OCI-LY1 (cell line): ENCODE data around the gene SULT6B1.

Source experiments
- EZH2 ChIP-seq: fragments of 200-600 bp; sonication (generic), shearing (Covaris generic); IDR thresholded peaks from 2 replicates; pipeline ENCODE4 v1.8.0; 2017; ENCODE audit warnings: borderline replicate concordance, mixed run types, mild to moderate bottlenecking, antibody characterized with exemption, low read length, moderate library complexity, mixed read lengths
- TF ChIP-seq, protein P1 (sequence below): fragments of 200-600 bp; sonication (generic), shearing (Covaris generic); IDR thresholded peaks from 2 replicates; pipeline ENCODE4 v1.5.1; 2017; ENCODE audit warnings: mild to moderate bottlenecking, antibody characterized with exemption, low read length, moderate library complexity, mixed read lengths

DNA sequence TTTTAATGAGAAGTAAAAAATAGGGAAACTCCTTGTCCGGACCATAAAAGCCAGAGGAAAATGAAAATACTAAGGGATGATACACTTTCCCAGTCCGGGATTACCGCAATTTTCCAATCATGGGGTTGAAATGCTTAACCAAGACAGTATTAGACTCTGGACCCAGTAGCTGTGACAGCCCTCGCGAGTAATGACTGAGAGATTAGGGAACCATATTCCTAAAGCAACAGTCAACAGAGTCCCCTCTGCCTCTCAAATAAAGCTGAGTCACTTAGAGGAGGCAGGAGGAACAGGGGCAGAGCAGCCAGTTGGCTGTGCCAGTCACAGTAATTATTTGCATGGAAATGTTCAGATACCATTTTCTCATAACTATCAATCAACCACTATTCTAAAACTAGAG lies 69.3 kb downstream of the SULT6B1 start:
- TF ChIP-seq, protein P1, sequence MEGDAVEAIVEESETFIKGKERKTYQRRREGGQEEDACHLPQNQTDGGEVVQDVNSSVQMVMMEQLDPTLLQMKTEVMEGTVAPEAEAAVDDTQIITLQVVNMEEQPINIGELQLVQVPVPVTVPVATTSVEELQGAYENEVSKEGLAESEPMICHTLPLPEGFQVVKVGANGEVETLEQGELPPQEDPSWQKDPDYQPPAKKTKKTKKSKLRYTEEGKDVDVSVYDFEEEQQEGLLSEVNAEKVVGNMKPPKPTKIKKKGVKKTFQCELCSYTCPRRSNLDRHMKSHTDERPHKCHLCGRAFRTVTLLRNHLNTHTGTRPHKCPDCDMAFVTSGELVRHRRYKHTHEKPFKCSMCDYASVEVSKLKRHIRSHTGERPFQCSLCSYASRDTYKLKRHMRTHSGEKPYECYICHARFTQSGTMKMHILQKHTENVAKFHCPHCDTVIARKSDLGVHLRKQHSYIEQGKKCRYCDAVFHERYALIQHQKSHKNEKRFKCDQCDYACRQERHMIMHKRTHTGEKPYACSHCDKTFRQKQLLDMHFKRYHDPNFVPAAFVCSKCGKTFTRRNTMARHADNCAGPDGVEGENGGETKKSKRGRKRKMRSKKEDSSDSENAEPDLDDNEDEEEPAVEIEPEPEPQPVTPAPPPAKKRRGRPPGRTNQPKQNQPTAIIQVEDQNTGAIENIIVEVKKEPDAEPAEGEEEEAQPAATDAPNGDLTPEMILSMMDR, result no peak
- TF ChIP-seq EZH2, result no peak
